ENCODE measurements around the gene KAT6B. TPM values are rescaled to one million over a fixed set of nuclear protein-coding genes. Genes with fewer than 3 reads are reported as not detected.

The KAT6B gene
- polyA plus RNA-seq, 1 donor from 2014 or later: 11.5 TPM

GRCh38 chr10:75002967-75003594 lies 176.7 kb downstream of the KAT6B start:
- H3K79me2 ChIP-seq (replicated peaks; ENCODE audit: insufficient read depth, low read length): no peaks in the 10 kb centered on the region
- H3K4me3 ChIP-seq (ENCODE audit: low read length): no peak overlapping the region
- H3F3A ChIP-seq (ENCODE audit: insufficient read depth, low read length, poor library complexity, severe bottlenecking): no peaks in the 10 kb centered on the region
- H3K4me2 ChIP-seq (ENCODE audit: low read length): no peak overlapping the region
- H3K9me2 ChIP-seq (ENCODE audit: insufficient read depth, low read length): no peaks in the 10 kb centered on the region
- no peaks in the 10 kb centered on the region for H4K20me1 ChIP-seq (ENCODE audit: insufficient read depth)
- TF ChIP-seq POLR2AphosphoS5 (IDR thresholded peaks at IDR 0.05) (no peak), SMC3 (conservative IDR thresholded peaks at IDR 0.05; ENCODE audit: poor library complexity) (no peak), CTCF (IDR thresholded peaks at IDR 0.05; ENCODE audit: poor library complexity, severe bottlenecking) (no peak), EP300 (conservative IDR thresholded peaks at IDR 0.05; ENCODE audit: poor library complexity, severe bottlenecking) (no peak), MXI1 (conservative IDR thresholded peaks at IDR 0.05; ENCODE audit: poor library complexity, severe bottlenecking) (no peak), EZH2 (IDR thresholded peaks at IDR 0.05; ENCODE audit: borderline replicate concordance, insufficient read depth, low read length, poor library complexity, severe bottlenecking) (no peak), RAD21 (conservative IDR thresholded peaks at IDR 0.05) (no peak), TAF1 (IDR thresholded peaks at IDR 0.05; ENCODE audit: low read depth) (no peak)
- TF ChIP-seq, protein P1, sequence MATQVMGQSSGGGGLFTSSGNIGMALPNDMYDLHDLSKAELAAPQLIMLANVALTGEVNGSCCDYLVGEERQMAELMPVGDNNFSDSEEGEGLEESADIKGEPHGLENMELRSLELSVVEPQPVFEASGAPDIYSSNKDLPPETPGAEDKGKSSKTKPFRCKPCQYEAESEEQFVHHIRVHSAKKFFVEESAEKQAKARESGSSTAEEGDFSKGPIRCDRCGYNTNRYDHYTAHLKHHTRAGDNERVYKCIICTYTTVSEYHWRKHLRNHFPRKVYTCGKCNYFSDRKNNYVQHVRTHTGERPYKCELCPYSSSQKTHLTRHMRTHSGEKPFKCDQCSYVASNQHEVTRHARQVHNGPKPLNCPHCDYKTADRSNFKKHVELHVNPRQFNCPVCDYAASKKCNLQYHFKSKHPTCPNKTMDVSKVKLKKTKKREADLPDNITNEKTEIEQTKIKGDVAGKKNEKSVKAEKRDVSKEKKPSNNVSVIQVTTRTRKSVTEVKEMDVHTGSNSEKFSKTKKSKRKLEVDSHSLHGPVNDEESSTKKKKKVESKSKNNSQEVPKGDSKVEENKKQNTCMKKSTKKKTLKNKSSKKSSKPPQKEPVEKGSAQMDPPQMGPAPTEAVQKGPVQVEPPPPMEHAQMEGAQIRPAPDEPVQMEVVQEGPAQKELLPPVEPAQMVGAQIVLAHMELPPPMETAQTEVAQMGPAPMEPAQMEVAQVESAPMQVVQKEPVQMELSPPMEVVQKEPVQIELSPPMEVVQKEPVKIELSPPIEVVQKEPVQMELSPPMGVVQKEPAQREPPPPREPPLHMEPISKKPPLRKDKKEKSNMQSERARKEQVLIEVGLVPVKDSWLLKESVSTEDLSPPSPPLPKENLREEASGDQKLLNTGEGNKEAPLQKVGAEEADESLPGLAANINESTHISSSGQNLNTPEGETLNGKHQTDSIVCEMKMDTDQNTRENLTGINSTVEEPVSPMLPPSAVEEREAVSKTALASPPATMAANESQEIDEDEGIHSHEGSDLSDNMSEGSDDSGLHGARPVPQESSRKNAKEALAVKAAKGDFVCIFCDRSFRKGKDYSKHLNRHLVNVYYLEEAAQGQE (IDR thresholded peaks at IDR 0.05; ENCODE audit: borderline replicate concordance): no peak
- H3K36me3 ChIP-seq (ENCODE audit: insufficient read depth, low read length): peaks cover 5% of the 10 kb centered on the region
- H3K27me3 ChIP-seq (ENCODE audit: insufficient read depth, low read depth, low read length): no peaks in the 10 kb centered on the region
- H2AFZ ChIP-seq (ENCODE audit: low read depth, low read length): no peak overlapping the region
- no peaks in the 10 kb centered on the region for H3K9me3 ChIP-seq (ENCODE audit: low read length)
- no peak overlapping the region for H3K9ac ChIP-seq (ENCODE audit: low read length)
- no peak overlapping the region for H3K27ac ChIP-seq (ENCODE audit: low read length)

GRCh38 chr10:75003891-75004290 lies 177.5 kb downstream of the KAT6B start:
- Histone ChIP-seq H3K9ac (ENCODE audit: low read length) (no peak overlapping the region), H3K4me3 (ENCODE audit: low read length) (no peak overlapping the region), H3K4me2 (ENCODE audit: low read length) (no peak overlapping the region), H3K79me2 (replicated peaks; ENCODE audit: insufficient read depth, low read length) (no peaks in the 10 kb centered on the region), H3K27me3 (ENCODE audit: insufficient read depth, low read depth, low read length) (no peaks in the 10 kb centered on the region), H3K36me3 (ENCODE audit: insufficient read depth, low read length) (peaks cover 5% of the 10 kb centered on the region), H3K9me3 (ENCODE audit: low read length) (no peaks in the 10 kb centered on the region), H4K20me1 (ENCODE audit: insufficient read depth) (no peaks in the 10 kb centered on the region), H3F3A (ENCODE audit: insufficient read depth, low read length, poor library complexity, severe bottlenecking) (no peaks in the 10 kb centered on the region), H3K9me2 (ENCODE audit: insufficient read depth, low read length) (no peaks in the 10 kb centered on the region), H2AFZ (ENCODE audit: low read depth, low read length) (no peak overlapping the region), H3K27ac (ENCODE audit: low read length) (no peak overlapping the region)
- TF ChIP-seq, protein P1 (IDR thresholded peaks at IDR 0.05; ENCODE audit: borderline replicate concordance): no peak
- TF ChIP-seq EP300 (conservative IDR thresholded peaks at IDR 0.05; ENCODE audit: poor library complexity, severe bottlenecking) (no peak), POLR2AphosphoS5 (IDR thresholded peaks at IDR 0.05) (no peak), CTCF (IDR thresholded peaks at IDR 0.05; ENCODE audit: poor library complexity, severe bottlenecking) (no peak), MXI1 (conservative IDR thresholded peaks at IDR 0.05; ENCODE audit: poor library complexity, severe bottlenecking) (no peak), TAF1 (IDR thresholded peaks at IDR 0.05; ENCODE audit: low read depth) (no peak), SMC3 (conservative IDR thresholded peaks at IDR 0.05; ENCODE audit: poor library complexity) (no peak), EZH2 (IDR thresholded peaks at IDR 0.05; ENCODE audit: borderline replicate concordance, insufficient read depth, low read length, poor library complexity, severe bottlenecking) (no peak), RAD21 (conservative IDR thresholded peaks at IDR 0.05) (no peak)
